ENCODE measurements around the gene SUN5.
"Not testable (repeated sequence)": the region's sequence is repeated elsewhere in the genome, so short reads cannot be mapped to it uniquely, and the experiment has no call there.

The SUN5 gene

GRCh38 chr20:33004141-33004751, at the start of gene SUN5:
TSS of gene SUN5 (minus strand) at chr20:33004433. CDS start at chr20:33004340, 93 bp downstream.
- DNase-seq (ENCODE audit: low spot score), result no peak

- DNase-seq (ENCODE audit: low spot score), result no peak
These were observed 49.3 kb upstream of the SUN5 start, which contains the start of gene BPIFB3 for GRCh38 chr20:33053291-33054106. TSS of gene BPIFB3 (plus strand) at chr20:33053903. CDS start at chr20:33055436, 1,533 bp downstream.

GRCh38 chr20:33051333-33051732, 47.1 kb upstream of the SUN5 start:
- no peak for DNase-seq (ENCODE audit: low spot score)

- no peak for DNase-seq (ENCODE audit: low spot score)
These were observed 42.2 kb upstream of the SUN5 start for GRCh38 chr20:33046412-33046811.

- DNase-seq (ENCODE audit: low spot score), result not testable (repeated sequence)
These were observed 41.0 kb upstream of the SUN5 start for GRCh38 chr20:33045129-33045721.

- DNase-seq (ENCODE audit: low spot score), result no peak
These were observed 39.5 kb upstream of the SUN5 start for GRCh38 chr20:33043731-33044181.

GRCh38 chr20:33042983-33043730, 38.9 kb upstream of the SUN5 start:
- DNase-seq (ENCODE audit: low spot score), result no peak

GRCh38 chr20:33042430-33042829, 38.2 kb upstream of the SUN5 start:
- DNase-seq (ENCODE audit: low spot score), result no peak

GRCh38 chr20:33038243-33038642, 34.0 kb upstream of the SUN5 start:
- no peak for DNase-seq (ENCODE audit: low spot score)

GRCh38 chr20:33037456-33037855, 33.2 kb upstream of the SUN5 start:
- DNase-seq (ENCODE audit: low spot score), result no peak

GRCh38 chr20:33034901-33035492, 30.8 kb upstream of the SUN5 start:
- DNase-seq (ENCODE audit: low spot score), result no peak

GRCh38 chr20:33034115-33034514, 29.9 kb upstream of the SUN5 start:
- DNase-seq (ENCODE audit: low spot score), result no peak

GRCh38 chr20:33033381-33033780, 29.1 kb upstream of the SUN5 start:
- DNase-seq (ENCODE audit: low spot score), result no peak

- no peak for DNase-seq (ENCODE audit: low spot score)
These were observed 28.3 kb upstream of the SUN5 start for GRCh38 chr20:33032555-33032954.

GRCh38 chr20:33031531-33031930, 27.3 kb upstream of the SUN5 start, which contains the start of gene BPIFB6:
TSS of gene BPIFB6 (plus strand) at chr20:33031648. CDS start at chr20:33031648, 0 bp downstream.
- DNase-seq (ENCODE audit: low spot score), result no peak

- DNase-seq (ENCODE audit: low spot score), result no peak
These were observed 26.3 kb upstream of the SUN5 start for GRCh38 chr20:33030569-33030968.

- no peak for DNase-seq (ENCODE audit: low spot score)
These were observed 25.8 kb upstream of the SUN5 start for GRCh38 chr20:33030076-33030475.

- DNase-seq (ENCODE audit: low spot score), result no peak
These were observed 24.6 kb upstream of the SUN5 start for GRCh38 chr20:33028875-33029274.

- DNase-seq (ENCODE audit: low spot score), result no peak
These were observed 23.8 kb upstream of the SUN5 start for GRCh38 chr20:33027769-33028751.
